NB4 (cell line): ENCODE data around the gene ARVCF.

Experiments
- CTCF ChIP-seq: IDR thresholded peaks from one replicate; pipeline ENCODE4 v1.5.1; 2012; ENCODE audit warnings: low read depth, low read length
- POLR2A ChIP-seq: IDR thresholded peaks from 2 replicates; pipeline ENCODE4 v1.6.1; 2011; ENCODE audit warnings: mild to moderate bottlenecking; ENCODE audit not compliant: insufficient read length; ENCODE audit errors: extremely low read depth

- TF ChIP-seq CTCF, result no peak
- no peak for TF ChIP-seq POLR2A
These were observed 19.8 kb downstream of the ARVCF start for GRCh38 chr22:19996694-19997384.
